Fibroblast of skin of scalp (primary cell): ENCODE measurements around the gene GLG1.
"Not testable (repeated sequence)": the region's sequence is repeated elsewhere in the genome, so short reads cannot be mapped to it uniquely, and the experiment has no call there.

ENCODE experiments used
- DNase-seq: peaks from one replicate; pipeline ENCODE4 v3.0.0-alpha.2; 2013

GLG1 gene

DNA sequence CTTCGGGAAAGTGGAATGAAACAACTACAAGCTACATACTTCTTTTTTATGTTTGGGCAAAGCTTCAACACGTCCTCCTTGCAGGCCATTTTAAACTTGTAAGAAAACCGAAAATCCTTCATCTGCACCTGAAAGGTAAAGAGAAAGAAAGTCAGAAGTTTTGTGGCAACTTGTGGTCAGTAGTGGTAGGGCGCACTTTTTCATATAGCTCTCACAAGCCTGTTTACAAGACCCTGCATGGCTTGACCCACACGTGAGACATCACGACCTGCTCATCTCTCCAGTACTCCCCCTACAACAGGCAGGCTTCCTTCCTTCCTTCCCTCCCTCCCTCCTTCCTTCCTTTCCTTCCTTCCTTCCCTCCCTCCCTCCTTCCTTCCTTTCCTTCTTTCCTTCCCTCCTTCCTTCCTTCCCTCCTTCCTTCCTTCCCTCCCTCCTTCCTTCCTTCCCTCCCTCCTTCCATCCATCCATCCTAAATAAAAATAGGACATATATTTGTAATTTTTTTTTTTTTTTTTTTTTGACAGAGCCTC, 136.9 kb downstream of the GLG1 start:
- no peak for DNase-seq

DNA sequence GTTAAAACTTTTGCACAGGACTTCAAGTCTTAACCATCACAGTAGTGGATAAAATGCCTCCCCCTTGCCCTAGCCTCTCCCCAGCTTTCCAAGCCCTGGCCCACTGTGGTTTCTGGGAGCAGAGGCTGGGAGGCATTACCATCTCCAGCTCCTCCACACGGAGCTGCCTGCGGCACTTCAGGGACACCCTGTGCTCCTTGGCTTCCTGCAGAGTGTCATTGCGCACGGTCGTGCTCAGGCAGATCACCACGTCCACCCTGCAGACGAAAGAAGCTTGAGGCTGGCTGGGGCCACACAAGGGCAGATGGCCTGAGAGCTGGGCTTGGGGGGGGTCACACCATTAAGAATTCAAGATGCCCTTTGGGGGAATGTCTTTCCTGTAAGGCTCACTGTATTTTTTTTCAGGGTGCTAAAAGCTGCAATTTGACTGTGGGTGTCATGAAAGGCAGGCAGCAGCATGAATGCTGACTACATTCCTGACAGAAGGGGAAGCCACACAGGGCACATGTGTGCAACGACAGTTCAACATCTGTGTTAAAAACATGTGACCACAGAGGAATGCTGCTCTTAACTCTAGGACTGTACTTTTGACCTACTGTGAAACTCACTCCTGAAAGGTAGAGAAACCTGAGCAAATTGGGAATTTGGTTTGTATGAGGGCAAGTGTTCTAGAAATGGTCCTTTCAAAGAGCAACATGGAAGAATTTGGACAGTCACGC, 137.9 kb downstream of the GLG1 start:
- no peak for DNase-seq

DNA sequence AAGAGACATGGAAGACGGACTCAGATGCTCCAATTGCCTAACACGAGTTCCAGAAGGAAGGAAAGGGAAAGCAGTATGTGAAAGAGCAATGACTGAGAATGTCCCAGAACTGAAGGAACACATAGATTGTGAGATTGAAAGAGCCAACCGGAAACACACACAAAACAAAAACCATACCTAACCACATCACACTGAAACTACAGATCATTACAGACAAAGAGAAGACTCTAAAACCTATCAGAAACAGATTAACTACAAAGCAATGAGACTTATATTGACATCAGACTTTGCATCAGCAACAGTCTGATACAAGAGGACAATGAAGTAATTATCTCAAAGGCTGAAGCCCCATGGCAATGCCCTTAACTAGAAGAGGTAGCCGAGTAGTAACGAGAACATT, 140.0 kb downstream of the GLG1 start:
- no peak for DNase-seq

DNA sequence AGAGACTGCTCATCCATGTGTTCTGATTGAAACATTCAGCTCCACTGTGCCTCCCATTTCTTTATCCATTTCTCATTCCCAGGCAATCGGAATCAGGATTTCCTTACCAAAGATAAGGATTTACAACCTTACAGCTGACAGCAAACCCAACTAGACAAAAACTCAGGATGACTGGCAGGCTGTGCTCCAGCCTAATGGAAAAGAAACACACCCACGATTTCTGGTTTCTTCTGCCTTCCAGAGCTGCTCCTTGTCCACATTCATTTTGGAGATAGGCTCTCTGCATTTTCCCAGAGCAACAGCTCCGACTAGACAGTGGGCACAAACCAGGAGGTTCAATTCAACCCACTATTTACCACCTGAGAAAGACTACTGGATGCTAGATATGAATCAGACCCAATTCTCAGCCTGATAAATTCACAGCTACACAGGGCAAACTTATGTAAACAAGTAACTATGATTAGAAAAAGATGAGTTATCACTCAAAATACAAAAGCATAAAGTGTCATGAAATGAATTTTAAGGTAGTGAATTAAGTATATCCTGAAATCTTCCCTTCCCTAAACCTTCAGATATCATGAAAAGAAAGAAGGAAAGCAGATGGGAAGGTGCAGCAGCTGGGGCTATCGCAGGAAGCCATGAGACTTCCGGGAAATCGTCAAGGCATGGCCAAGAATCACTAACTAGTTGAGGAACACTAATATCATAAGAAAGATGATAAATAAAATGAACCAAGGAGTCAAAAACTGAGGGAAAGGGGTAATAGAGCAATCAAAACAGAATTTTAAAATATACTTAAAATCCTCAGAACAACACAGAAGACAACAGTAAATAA, 140.8 kb downstream of the GLG1 start:
- no peak for DNase-seq

DNA sequence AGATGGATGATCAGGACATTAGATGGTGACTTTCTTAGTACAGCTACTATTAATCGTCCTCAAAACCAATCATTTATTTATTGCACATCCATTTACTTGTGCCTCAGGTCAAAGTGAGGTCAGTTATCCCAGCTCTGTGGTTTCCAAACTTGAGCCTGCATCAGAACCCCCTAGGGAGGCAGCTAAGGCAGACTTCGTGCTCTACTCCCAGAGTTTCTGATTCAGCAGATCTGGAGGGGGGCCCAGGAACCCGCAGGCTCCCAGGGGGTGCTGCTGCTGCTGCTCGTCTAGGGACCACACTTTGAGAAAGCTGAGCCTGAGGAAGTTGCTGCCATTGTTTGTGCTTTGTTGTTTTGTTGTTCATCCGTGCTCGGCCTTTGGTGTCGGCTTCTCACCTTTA, 141.6 kb downstream of the GLG1 start:
- DNase-seq = peak; percentile 22

DNA sequence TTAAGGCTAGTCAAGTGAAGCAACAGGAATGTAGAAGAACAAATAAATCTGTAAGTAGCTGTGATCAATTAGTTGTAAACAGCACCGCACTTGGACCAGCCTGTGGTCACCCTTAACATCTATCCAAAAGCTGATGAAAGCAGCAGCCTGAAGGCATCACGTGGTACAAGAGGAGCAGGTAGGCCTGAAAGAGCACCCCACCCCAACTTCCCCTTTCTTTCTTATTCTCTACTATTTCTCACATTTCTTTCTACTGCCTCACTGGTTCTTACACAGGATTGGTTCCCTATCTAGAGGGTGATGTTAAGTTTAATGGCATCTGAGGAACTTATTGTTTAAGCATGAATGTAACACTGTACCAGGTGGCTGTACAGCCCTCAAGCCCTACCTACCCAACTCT, 143.0 kb downstream of the GLG1 start:
- no peak for DNase-seq

DNA sequence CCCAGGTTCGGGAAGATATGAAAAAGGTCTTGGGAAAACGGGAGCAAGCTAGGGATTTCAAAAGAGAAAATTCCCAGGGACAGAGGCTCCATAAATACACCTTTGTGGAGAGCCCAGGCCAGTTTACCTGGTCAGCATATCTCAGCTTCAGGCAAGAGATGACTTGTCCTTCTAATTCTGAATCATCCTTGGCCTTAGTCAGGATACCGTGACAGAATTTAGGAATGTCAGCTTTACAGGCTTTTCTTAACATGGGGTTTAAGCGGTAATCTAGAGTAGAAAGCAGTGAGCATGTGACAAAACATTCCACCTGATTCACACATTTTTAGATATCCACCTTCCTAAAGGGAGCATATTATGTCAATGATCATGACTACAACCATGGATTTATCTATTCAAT, 144.6 kb downstream of the GLG1 start:
- no peak for DNase-seq

DNA sequence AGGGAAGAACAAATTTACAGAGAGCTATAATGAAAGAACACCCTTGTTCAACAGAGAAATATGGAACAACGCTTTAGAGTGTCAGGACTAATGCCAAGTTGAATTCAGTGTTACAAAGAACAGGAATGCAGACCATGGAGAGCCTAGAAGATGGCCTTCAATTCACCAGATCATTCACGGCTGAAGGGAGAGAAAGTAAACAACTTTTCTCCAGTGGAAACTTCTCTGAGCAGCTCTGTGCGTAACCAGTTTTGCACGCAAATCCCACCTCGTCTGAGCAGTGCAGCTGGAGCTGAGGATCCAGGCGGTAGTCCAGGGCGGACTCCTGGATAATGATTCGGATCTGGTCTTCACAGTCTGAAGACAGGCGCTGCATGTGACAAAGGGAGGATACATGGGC, 145.1 kb downstream of the GLG1 start:
- DNase-seq = no peak

DNA sequence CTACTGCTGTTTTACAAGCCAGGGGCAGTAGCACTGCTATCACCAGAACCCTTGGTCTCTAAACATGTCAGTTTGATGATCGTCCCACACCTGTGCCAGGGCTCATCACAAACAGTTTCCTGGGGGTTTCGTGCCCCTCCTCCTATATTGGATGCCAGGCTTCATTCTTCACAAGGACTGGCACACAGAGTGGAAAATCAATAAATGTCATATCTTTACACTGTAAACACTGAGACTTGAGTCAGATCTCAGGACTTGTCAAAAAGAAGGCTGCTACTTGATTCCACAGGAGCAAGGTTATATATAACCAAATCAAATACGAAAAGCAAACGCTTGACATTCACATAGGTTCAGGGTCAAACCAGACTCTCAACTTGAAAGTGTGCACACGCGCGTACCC, 146.4 kb downstream of the GLG1 start:
- DNase-seq = no peak

DNA sequence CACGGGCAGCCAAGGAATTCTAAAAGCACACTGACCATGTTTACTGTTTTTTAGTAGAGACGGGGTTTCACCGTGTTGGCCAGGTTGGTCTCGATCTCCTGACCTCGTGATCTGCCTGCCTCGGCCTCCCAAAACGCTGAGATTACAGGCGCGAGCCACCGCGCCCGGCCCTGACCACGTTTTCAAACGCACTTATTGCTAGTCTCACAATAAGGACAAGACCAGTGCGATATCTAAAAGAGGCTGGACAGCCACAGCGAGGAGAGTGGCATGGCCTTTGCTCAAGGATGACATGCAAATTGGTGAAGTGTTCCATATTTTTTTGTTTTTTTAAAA, 150.7 kb downstream of the GLG1 start:
- DNase-seq = no peak

DNA sequence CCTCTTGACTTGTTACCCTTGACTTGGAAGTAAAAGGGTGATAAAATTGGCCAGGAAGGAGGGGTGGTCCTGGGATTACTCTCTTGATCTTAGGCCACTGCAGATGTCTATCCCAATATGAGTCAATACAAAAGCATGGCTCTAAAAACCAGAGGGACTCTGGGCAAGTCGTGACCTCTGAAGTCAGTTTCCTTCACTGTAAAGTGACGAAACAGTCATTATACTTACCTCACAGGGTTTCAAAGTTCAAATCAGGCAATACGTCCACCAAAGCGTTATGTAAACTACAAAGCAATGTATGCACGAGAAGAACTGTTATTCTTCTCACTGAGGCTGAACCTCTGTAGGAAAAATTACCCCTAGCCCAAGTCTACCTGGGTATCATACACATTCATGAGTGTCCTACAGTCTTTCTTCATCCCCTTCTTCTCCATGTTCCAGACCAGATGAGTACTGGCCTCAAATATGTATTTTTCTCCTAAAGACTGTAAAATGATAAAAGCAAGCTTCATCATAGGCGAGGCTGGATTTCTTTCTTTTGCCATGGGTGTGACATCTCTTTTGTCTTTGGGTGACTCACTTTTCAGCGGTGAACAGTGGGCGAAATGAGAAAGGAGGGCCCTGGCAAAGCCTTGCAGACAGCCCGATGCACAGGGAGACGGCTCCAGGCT, 151.2 kb downstream of the GLG1 start:
- no peak for DNase-seq

DNA sequence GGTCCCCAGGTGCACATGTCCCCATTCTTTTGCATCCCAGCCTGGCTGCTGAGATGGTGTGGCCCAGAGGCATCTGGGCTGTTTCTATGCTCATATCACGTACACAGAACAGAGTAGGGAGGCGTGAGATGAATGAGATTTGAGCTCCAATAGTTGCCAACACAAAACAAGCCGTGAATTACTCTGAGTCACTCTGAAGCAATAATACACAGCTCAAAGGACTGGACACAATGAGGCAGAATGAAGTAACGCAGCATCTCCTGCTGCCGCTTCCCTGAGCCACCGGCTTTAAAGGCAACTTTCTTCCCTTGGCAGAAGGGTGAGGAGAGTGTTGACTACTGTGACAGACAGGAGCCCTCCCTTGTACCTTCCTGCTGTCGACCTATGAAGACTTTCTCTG, 151.7 kb downstream of the GLG1 start:
- DNase-seq = no peak

DNA sequence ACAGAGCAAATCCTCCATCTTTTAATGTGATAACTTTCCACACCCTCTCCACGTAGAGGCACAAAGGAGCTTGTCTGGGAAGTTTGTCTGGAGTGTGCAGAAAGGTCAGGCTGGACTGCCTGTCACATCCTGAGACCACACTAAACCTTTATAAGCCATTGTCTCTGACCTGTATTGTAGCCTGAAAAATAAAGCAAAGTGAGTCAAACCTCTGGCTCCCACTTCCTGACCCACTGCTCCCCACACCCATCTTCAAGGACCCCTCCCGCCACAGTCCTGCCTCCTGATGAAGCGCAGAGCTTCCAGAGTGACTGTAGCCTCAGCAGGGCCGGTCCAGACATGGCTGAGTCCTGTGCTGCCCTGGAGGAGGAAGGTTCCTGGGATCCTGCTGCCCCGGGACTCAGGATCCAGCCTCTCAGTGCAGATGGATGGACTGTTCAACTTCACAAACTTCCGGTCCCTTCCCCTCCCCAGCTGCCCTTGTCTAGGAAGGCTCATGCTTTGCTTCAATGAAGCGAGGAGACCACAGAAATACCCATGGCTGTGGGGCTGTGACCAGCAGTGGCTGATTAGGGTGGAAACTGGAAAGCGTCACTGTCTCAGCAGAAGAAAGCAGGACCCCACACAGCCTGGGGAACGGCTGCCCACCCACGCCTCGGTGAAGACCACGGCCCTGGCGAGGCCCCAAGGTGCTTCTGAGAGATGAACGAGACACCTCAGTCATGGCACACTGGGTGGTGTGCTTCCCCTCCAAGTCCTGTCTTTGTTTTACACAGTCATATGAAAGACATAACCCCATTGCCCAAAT, 154.8 kb downstream of the GLG1 start:
- DNase-seq = no peak

DNA sequence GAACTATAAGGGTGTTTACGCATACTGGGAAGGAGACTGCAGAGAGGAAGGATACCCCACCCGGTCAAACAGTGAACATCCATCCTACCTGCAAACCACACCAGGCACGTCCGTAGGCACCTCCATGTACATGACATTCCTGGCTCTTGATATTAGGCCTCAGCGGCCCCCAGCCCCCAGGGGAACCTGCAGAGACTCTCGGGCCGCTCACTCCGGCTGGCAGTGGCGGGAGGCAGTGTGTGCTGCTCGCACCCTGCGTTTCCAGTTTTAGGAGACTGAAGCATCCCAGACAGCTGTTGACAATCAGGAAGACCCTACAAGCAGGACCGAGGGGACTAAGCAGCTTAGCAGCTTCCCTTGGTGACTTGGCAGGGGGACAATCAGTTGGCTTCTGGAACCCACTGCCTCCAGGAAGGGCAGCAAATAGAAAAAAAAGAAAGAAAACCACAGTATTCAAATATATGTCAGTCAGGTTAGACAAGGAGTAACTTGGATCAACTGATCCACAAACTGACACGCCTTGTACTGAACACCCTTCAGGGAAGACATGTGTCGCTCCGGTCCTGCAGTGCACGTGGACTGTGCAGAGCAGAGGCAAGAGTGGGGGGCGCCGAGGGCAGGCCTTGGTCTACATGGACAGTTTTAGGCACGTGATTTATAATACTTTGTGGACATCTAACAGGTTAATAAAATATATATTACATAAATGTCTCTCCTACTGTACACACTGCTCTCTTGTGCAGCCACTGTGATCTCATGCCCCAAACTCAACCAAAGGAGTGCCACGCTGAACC, 155.8 kb downstream of the GLG1 start:
- DNase-seq = no peak

DNA sequence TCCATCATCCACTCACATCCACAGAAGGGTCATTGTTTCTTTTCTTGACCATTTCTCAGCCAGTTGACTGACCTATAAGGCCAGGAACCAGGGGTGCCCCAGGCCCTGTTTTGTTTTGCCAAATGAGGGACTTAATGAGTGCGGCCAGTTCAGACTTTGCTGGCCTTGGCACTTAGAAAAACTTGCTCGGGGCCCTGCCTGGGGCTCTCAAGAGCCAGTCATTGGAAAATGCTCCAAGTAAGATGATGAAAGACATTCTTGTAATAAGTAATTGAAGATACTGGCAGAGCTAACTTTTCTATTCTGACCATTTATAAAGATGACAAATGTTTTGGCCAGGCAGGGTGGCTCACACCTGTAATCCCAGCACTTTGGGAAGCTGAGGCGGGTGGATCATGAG, 156.7 kb downstream of the GLG1 start:
- peak; percentile 17 for DNase-seq

DNA sequence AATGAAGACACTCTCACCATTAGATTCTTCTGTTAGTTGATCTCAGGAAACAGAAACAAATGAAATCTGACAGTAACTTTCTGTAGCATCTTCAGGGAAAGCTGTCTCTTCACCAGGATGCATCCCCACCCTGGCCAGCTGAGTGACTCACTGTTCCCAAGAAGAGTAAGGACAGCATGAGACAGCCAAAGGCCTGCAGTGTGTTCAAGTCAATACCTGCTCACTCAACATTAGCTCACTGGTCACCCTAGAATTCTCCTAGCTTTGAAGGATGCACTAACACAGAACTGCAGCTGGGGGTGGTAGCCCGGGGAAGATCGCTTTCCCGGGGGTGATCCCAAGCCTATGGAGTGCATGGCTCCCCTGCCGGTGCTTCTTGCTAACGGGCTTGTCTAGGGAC, 157.4 kb downstream of the GLG1 start:
- DNase-seq = peak; percentile 67

DNA sequence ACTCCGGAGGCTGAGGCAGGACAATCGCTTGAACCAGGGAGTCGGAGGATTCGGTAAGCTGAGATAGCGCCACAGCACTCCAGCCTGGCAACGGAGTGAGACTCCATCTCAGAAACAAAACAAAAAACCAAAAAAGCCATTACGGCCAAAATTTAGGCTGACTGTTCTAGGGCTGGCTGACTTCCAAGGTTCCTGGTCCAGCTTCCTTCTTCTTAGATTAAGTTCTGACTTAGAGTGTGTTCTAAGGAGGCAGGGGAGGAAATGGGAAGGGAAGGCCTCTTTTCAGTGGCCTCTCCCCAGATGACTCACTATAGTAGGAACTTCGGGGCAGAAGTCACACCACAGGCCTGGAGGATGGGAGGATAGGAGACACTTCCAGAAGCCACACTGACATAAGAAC, 157.9 kb downstream of the GLG1 start:
- peak; percentile 91 for DNase-seq

DNA sequence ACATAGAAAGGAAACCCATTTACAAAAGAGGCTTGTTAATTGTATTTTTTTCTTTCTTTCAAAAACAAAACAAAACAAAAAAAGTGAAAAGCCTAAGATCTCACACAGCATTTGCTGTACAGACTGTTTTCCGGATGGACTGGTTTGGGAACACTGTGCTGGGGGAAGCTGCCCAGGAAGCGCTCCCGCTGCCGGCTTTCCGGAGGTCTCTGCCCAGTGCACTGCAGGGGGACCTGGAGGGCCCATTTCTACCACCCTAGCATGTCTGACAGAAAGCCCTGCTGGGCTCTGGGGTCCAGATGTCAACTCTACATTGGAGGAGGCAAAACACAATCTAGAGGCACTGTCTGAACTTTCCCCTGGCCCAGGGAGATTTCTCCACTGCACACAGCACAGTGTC, 159.3 kb downstream of the GLG1 start:
- no peak for DNase-seq

DNA sequence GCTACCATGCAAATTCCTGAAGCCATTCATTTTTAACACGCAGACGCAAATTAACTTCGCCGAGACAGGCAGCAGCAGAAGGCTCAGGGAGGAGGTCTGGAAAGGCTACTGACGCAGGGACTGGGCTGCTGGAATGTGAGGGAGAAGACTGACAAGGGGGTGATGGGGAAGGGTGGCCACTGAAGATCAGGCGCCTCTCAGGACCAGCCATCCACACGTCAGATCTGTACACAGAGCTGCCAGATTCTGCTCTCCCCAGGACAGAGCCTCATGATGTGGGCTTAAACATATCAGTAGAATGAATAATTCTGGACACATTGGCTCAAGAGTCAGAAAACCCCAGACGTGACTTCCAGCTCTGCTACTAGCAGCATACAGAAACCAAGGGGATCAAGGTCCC, 160.0 kb downstream of the GLG1 start:
- DNase-seq = no peak

DNA sequence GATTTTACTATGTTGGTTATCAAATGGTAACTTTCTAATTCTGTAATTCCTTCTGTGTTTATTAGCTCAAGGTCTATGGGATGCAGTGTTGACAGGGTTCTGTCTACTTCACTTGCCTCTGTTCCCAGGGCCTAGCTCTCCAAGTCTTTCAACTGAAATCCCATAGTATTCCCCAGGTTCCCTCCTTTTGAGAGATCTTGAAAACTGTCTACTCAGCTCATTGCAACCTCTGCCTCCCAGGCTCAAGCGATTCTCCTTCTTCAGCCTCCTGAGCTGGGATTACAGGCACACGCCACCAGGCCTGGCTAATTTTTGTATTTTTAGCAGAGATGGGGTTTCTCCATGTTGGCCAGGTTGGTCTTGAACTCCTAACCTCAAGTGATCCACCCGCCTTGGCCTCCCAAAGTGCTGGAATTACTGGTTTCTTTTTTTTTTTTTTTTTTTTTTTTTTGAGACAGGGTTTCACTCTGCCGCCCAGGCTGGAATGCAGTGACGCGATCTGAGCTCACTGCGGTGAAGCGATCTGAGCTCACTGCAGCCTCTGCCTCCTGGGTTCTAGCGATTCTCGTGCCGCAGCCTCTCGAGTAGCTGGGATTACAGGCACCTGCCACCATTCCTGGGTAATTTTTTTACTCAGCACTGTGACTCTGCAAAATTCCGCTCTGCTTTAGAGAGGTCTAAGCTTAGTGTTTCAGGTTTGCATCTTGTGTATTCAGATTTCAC, 163.1 kb downstream of the GLG1 start:
- DNase-seq = not testable (repeated sequence)

DNA sequence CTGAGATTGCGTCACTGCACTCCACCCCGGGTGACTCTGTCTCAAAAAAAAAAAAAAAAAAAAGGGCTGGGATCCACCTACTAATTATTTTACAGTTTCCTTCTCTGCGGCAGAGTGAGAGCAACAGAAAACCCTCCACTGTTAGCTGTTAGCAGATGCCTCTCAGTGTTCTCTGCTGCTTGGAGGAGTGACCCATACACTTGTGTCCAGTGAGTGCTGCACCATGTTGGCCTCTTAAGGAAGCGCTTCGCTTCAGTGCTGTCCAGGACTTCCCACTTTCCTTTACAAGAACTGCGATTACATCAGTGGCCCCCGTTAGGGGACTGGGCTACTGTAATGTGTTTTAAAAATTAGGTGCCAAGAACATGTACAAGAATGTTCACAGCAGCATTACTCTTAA, 167.2 kb downstream of the GLG1 start:
- no peak for DNase-seq
